SU-DHL-6 (cell line): Measurements from ENCODE around the gene SLC28A3.

Experiments
- H2AFZ ChIP-seq: fragments of 200-600 bp; sonication (generic); 2 replicates; pipeline ENCODE4 v1.6.1; 2014; ENCODE audit warnings: low read depth, mild to moderate bottlenecking, moderate library complexity, mixed read lengths, antibody characterized with exemption, low read length; ENCODE audit not compliant: severe bottlenecking
- H3F3A ChIP-seq: fragments of 200-600 bp; shearing (Covaris generic); 2 replicates; pipeline ENCODE4 v1.6.0; 2016; ENCODE audit warnings: antibody characterized with exemption, mild to moderate bottlenecking; ENCODE audit not compliant: insufficient read depth
- H3K27ac ChIP-seq: fragments of 200-600 bp; sonication (generic); 2 replicates; pipeline ENCODE4 v1.5.1; 2016; ENCODE audit warnings: low read depth, mild to moderate bottlenecking, low read length, moderate library complexity, mixed read lengths
- H3K27me3 ChIP-seq: fragments of 200-600 bp; sonication (generic), shearing (Covaris generic); 2 replicates; pipeline ENCODE4 v1.6.0; 2014; ENCODE audit warnings: mild to moderate bottlenecking, low read length
- H3K36me3 ChIP-seq: fragments of 200-600 bp; sonication (generic); 2 replicates; pipeline ENCODE4 v1.6.1; 2014; ENCODE audit warnings: mild to moderate bottlenecking, low read length, mixed read lengths
- H3K4me2 ChIP-seq: fragments of 300-600, 200-600 bp; shearing (Covaris generic), sonication (generic); 2 replicates; pipeline ENCODE4 v1.6.0; 2014; ENCODE audit warnings: low read length, low read depth, mild to moderate bottlenecking; ENCODE audit not compliant: poor library complexity, severe bottlenecking
- H3K4me3 ChIP-seq: fragments of 200-600 bp; sonication (generic); 2 replicates; pipeline ENCODE4 v1.5.1; 2014; ENCODE audit warnings: antibody characterized with exemption, low read length, mild to moderate bottlenecking, mixed read lengths; ENCODE audit not compliant: insufficient read depth, poor library complexity, severe bottlenecking
- H3K79me2 ChIP-seq: fragments of 200-600 bp; sonication (generic); 2 replicates; pipeline ENCODE4 v1.6.1; 2014; ENCODE audit warnings: mild to moderate bottlenecking, low read length, moderate library complexity; ENCODE audit not compliant: insufficient read depth
- H3K9ac ChIP-seq: fragments of 200-600 bp; sonication (generic); 2 replicates; pipeline ENCODE4 v1.7.0; 2014; ENCODE audit warnings: mild to moderate bottlenecking, low read length
- H3K9me2 ChIP-seq: fragments of 200-600 bp; sonication (generic); replicated peaks from 2 replicates; pipeline ENCODE4 v1.6.1; 2014; ENCODE audit warnings: low read length; ENCODE audit not compliant: insufficient read depth
- H3K9me3 ChIP-seq: fragments of 200-600 bp; sonication (generic); 2 replicates; pipeline ENCODE4 v1.6.1; 2014; ENCODE audit warnings: low read length, mixed read lengths; ENCODE audit not compliant: insufficient read depth
- H4K20me1 ChIP-seq: fragments of 200-600 bp; sonication (generic); 2 replicates; pipeline ENCODE4 v1.6.1; 2014; ENCODE audit warnings: low read depth, mild to moderate bottlenecking, antibody characterized with exemption, low read length, moderate library complexity, mixed read lengths
- CTCF ChIP-seq: fragments of 200-600 bp; sonication (generic); IDR thresholded peaks from one replicate; pipeline ENCODE4 v1.5.1; 2017; ENCODE audit warnings: antibody characterized with exemption, mild to moderate bottlenecking, low read length, moderate library complexity; ENCODE audit not compliant: insufficient read depth, poor library complexity, severe bottlenecking
- EZH2phosphoT487 ChIP-seq: fragments of 200-600 bp; sonication (generic), shearing (Covaris generic); conservative IDR thresholded peaks from 2 replicates; pipeline ENCODE4 v1.6.1; 2018; ENCODE audit warnings: mild to moderate bottlenecking, antibody characterized with exemption, low read length, moderate library complexity, mixed read lengths

SLC28A3 gene

GRCh38 chr9:84382720-84383119, 42.2 kb upstream of the SLC28A3 start:
- Histone ChIP-seq H3K4me3 (no peak overlapping the region), H3K9me3 (no peaks in the 10 kb centered on the region), H3K27ac (no peak overlapping the region), H4K20me1 (no peaks in the 10 kb centered on the region), H3K36me3 (no peaks in the 10 kb centered on the region), H3K9ac (no peak overlapping the region), H2AFZ (no peak overlapping the region), H3K9me2 (no peaks in the 10 kb centered on the region), H3K79me2 (no peaks in the 10 kb centered on the region), H3K4me2 (no peak overlapping the region), H3K27me3 (no peaks in the 10 kb centered on the region), H3F3A (no peaks in the 10 kb centered on the region)
- TF ChIP-seq CTCF: no peak
- TF ChIP-seq EZH2phosphoT487: no peak

- H3K9ac ChIP-seq: no peak overlapping the region
- no peaks in the 10 kb centered on the region for H3K79me2 ChIP-seq
Measured at GRCh38 chr9:84381508-84381907, 41.0 kb upstream of the SLC28A3 start.

GRCh38 chr9:84379740-84380139, 39.2 kb upstream of the SLC28A3 start:
- Histone ChIP-seq H3K4me2 (no peak overlapping the region), H3K27me3 (no peaks in the 10 kb centered on the region), H3K9ac (no peak overlapping the region), H4K20me1 (no peaks in the 10 kb centered on the region), H3K9me3 (no peaks in the 10 kb centered on the region), H2AFZ (no peak overlapping the region), H3F3A (no peaks in the 10 kb centered on the region), H3K4me3 (no peak overlapping the region), H3K36me3 (no peaks in the 10 kb centered on the region), H3K79me2 (no peaks in the 10 kb centered on the region), H3K9me2 (no peaks in the 10 kb centered on the region), H3K27ac (no peak overlapping the region)
- TF ChIP-seq CTCF (no peak), EZH2phosphoT487 (no peak)

More at GRCh38 chr9:84381508-84381907, 41.0 kb upstream of the SLC28A3 start:
- Histone ChIP-seq H3K27ac (no peak overlapping the region), H3K9me3 (no peaks in the 10 kb centered on the region), H3K9me2 (no peaks in the 10 kb centered on the region), H3K27me3 (no peaks in the 10 kb centered on the region), H4K20me1 (no peaks in the 10 kb centered on the region), H3K4me3 (no peak overlapping the region), H3K36me3 (no peaks in the 10 kb centered on the region), H3F3A (no peaks in the 10 kb centered on the region), H2AFZ (no peak overlapping the region), H3K4me2 (no peak overlapping the region)
- TF ChIP-seq CTCF (no peak), EZH2phosphoT487 (no peak)
